GM12801 (cell line): Measurements from ENCODE around the gene PFAS.

Experiments used
- CTCF ChIP-seq: IDR thresholded peaks from one replicate; pipeline ENCODE4 v1.5.1; 2011; ENCODE audit warnings: control low read depth; ENCODE audit not compliant: insufficient read length; ENCODE audit errors: extremely low read depth

The PFAS gene

DNA sequence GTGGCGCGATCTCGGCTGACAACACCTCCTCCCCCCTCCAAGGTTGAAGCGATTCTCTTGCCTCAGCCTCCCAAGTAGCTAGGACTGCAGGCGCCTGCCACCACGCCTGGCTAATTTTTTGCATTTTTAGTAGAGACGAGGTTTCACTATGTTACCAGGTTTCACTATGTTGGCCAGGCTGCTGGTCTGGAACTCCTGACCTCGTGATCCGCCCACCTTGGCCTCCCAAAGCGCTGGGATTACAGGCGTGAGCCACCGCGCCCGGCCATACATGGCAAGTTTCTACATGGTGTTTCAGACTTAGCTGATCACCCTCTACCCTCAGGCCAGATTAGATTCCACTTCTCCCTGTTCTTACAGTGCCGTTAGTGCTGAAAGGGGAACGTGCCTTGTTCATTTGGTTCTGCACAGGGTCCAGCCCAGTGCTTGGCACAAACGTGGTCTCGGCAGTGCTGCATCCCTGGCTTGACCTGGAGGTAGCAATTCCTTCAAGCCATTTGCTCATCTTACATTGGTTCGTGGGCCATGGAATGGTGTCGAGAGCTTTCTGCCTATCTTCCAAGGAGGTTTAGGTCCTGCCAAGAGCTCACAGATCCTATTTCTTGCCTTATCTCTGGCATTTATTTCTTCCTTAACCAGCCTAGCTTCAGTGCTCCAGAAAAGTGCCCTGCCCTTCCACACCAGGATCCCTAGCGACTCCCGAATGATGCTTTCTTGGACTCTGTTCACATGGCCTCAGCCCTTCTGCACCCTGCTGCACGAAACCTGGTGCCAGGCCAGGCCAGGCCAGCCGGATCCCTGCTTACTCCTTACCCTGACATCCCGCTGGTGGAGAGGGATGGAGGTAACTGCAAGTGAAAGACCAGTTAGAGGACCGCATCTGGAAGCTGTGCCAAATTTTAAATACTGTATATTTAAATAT is 23.9 kb upstream of the PFAS start:
- no peak for TF ChIP-seq CTCF

DNA sequence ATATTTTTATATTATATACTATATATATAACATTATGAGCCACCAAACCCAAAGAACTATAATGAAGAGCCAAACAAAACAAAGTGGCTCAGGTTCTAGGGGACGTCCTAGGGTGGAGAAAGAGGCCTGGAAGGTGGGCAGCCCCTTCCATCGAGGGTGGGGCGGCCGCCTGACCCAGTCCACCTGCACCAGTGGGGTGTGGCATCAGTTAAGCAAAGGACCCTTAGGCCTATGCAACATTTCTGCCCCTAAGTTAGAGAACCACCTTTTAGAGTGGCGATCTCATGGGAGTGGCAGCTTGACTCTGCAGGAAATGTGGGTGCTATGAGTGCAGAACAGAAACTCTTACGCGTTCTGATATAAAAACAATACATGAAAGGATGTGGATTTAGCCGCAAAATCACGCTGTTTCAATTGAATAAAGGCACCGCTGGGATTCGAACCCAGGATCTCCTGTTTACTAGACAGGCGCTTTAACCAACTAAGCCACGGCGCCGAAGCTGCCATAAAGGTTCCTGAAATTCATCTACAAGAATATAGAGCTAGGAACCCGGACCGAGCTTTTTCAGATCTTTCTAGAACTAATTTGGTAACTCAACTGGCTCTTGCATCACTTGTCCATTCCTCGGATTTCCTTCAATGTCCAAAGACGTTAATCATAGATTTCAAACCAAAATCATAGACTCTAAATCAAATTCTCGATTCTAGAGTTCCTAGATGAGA is 23.1 kb upstream of the PFAS start:
- no peak for TF ChIP-seq CTCF

DNA sequence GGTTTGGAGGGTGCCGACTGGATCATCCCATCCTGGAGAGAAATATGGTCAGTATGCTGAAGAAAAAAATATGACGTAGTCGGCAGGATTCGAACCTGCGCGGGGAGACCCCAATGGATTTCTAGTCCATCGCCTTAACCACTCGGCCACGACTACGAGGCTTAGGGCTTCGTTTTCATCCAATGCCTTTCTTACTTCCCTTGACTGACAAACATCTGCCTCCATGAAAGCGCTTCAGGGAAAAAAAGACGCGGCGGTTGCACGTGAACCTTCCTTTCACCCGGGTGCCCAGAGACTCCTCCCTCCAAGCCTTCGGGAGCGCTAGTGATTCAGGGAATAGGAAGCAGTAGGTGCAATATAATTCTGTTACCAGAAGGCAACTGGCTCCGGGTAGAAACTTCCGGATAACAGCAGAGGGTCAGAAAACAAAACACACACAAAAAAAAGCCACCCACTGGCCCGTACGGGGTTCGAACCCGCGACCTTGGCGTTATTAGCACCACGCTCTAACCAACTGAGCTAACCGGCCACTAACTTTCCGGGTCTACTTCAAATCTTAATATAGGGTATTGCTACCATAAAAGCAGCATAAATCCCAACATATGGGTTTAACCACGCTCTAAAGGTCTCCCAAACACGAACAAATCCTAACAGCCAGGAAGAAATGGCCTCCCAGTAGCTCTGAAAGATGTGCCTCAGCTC is 22.4 kb upstream of the PFAS start:
- TF ChIP-seq CTCF: no peak

- TF ChIP-seq CTCF: no peak
Measured at GRCh38 chr17:8227238-8227581, 21.9 kb upstream of the PFAS start.

DNA sequence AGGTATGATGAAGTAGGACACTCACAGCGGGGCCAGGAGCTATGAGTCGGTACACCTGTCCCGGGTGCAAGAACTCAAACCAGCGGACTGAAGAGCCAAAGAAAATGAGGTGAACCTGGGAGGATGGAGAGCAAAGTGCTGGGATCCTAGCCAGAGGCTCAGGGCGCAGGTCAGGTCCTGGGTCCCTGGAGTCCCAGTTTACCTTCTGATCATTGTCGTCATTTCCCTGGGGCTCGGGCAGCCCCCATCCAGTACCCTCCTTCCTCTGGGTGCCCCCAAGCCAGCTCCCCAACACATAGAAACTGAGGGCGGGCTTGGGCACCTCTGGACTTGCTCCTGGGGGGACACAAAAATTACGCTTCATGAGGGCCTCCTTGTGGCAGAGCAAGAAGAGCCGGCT is 17.4 kb upstream of the PFAS start:
- no peak for TF ChIP-seq CTCF

DNA sequence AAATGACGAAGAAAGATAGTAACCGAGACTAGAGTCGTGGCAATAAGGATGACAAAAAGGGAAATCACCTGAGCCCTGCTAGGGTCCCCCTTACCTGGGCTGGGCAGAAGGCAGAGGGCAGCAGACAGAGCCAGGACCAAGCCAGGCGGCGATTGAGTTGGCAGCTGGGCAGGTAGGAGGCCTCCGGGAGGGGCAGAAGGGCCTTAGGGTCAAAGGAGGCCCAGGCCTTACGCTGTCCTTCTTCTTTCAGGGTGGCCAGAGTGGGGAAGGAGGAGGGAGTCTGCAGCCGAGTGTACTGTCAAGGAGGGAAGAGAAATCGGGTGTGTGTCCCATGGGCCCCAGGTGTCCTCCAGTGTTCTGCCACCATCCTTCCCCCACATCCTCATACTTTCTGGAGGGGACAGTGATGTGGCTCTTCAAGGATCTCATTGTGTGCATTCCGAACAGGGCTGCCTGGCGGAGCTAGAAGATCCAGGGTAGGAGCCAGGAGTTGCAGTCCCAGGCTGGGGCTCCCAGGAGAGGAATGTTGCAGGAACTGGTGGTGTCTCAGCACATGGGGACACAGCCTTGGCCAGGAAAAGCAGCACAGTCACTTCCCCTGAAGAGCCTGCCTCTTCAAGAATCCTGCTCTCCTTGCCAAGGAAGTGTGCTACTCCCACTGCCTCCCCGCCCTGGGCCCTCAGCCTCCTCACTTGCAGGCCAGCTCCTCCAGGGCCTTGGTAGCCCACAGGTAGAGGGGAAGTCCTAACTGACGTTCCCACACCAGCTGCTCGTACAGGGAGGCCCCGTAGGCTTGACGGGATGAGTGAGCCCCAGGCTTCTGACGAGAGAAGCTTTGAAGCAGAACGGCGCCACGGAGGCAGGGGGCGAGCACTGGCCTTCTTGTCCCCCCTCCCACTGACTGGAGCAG is 14.5 kb upstream of the PFAS start:
- TF ChIP-seq CTCF: no peak

GRCh38 chr17:8235676-8236075 is 13.4 kb upstream of the PFAS start:
- no peak for TF ChIP-seq CTCF
